CD4-positive, alpha-beta memory T cell (primary cell): ENCODE results near the gene ITPK1. TPM values are rescaled to one million over a fixed set of nuclear protein-coding genes. Genes with fewer than 3 reads are reported as not detected.

Experiments used
- CTCF ChIA-PET: fragments of 350-600 bp; sonication (Branson Sonifier 250); formaldehyde crosslinking; loops from one replicate; lab custom pipeline; 2021; ENCODE audit warnings: inconsistent platforms; ENCODE audit not compliant: partially characterized antibody; lab: Charles Lee
- POLR2A ChIA-PET: fragments of 350-600 bp; sonication (Branson Sonifier 250); formaldehyde crosslinking; loops from one replicate; lab custom pipeline; 2021; ENCODE audit not compliant: partially characterized antibody; lab: Charles Lee
- DNase-seq, 5 donors: peaks; one replicate each; pipeline versions ENCODE4 v3.0.0 to v3.0.0-alpha.2; 2020 to 2022; ENCODE audit warnings: mixed read lengths in 1 of 5
- H3K27ac ChIP-seq: one replicate; pipeline ENCODE4 v1.7.0; 2013; ENCODE audit warnings: low read depth, low read length
- H3K27me3 ChIP-seq: 2 replicates; pipeline ENCODE4 v1.7.0; 2013; ENCODE audit warnings: mild to moderate bottlenecking, low read length, moderate library complexity; ENCODE audit not compliant: insufficient read depth
- H3K36me3 ChIP-seq: 2 replicates; pipeline ENCODE4 v1.7.0; 2013; ENCODE audit warnings: mild to moderate bottlenecking, low read length, moderate library complexity; ENCODE audit not compliant: insufficient read depth
- H3K4me1 ChIP-seq: 2 replicates; pipeline ENCODE4 v1.7.0; 2013; ENCODE audit warnings: mild to moderate bottlenecking, low read length, moderate library complexity; ENCODE audit not compliant: insufficient read depth
- H3K4me3 ChIP-seq, 2 donors: one replicate each; pipeline ENCODE4 v1.7.0; 2013; ENCODE audit warnings: low read length in 2 of 2, mild to moderate bottlenecking in 1 of 2
- H3K9me3 ChIP-seq, 2 donors: one replicate each; pipeline ENCODE4 v1.7.0; 2013; ENCODE audit warnings: low read length in 2 of 2, control low read depth in 1 of 2; ENCODE audit not compliant: control insufficient read depth in 1 of 2
- H3K27ac Mint-ChIP-seq, 7 donors: one replicate each; pipeline ENCODE4 v1.8.0; 2020 to 2021; ENCODE audit warnings: mixed read lengths in 7 of 7, mild to moderate bottlenecking in 6 of 7, inconsistent platforms in 3 of 7, moderate library complexity in 3 of 7
- H3K27me3 Mint-ChIP-seq, 2 donors: one replicate each; pipeline ENCODE4 v1.8.0; 2020 to 2021; ENCODE audit warnings: mixed read lengths in 2 of 2
- H3K36me3 Mint-ChIP-seq, 2 donors: one replicate each; pipeline ENCODE4 v1.8.0; 2020 to 2021; ENCODE audit warnings: mixed read lengths in 2 of 2, inconsistent platforms in 1 of 2, mild to moderate bottlenecking in 1 of 2
- H3K4me1 Mint-ChIP-seq, 4 donors: one replicate each; pipeline ENCODE4 v1.8.0; 2020 to 2021; ENCODE audit warnings: mixed read lengths in 4 of 4, mild to moderate bottlenecking in 1 of 4
- H3K4me3 Mint-ChIP-seq, 8 donors: one replicate each; pipeline ENCODE4 v1.8.0; 2020 to 2021; ENCODE audit warnings: mixed read lengths in 8 of 8, mild to moderate bottlenecking in 7 of 8, moderate library complexity in 6 of 8, inconsistent platforms in 3 of 8
- H3K9me3 Mint-ChIP-seq, 8 donors: one replicate each; pipeline ENCODE4 v1.8.0; 2020 to 2021; ENCODE audit warnings: mixed read lengths in 8 of 8, mild to moderate bottlenecking in 5 of 8, inconsistent platforms in 3 of 8, moderate library complexity in 1 of 8
- intact Hi-C: fragments of 100-400 bp; cut with micrococcal nuclease; formaldehyde crosslinking; loops from one replicate; pipeline ENCODE4 v1.15.1; 2023
- polyA plus RNA-seq, 2 donors: library from polyadenylated mRNA; unstranded; fragments of 300-500 nt; fragmentation: Illumina TruSeq; gene quantifications; one replicate each; pipeline ENCODE4 v1.2.3, GENCODE V29; 2021
- total RNA-seq, 2 experiments: library from RNA; stranded (reverse); gene quantifications; one replicate each; pipeline ENCODE4 v1.2.3, GENCODE V29; 2021

ITPK1 gene
- total and polyA plus RNA-seq, 4 experiments from 2014 or later = 12.5 to 30.0 (median 26.9) TPM

- no peaks in the 10 kb centered on the region for H3K9me3 Mint-ChIP-seq
- H3K36me3 Mint-ChIP-seq = no peaks in the 10 kb centered on the region
- no peaks in the 10 kb centered on the region for H3K4me1 Mint-ChIP-seq
- POLR2A ChIA-PET = no interaction called here
- no peaks in the 10 kb centered on the region for H3K27me3 ChIP-seq
- H3K36me3 ChIP-seq = no peaks in the 10 kb centered on the region
- DNase-seq = no peak
- no peak overlapping the region for H3K27ac Mint-ChIP-seq
- no peaks in the 10 kb centered on the region for H3K4me1 ChIP-seq
- intact Hi-C loops = no loop called here
- H3K27ac ChIP-seq = no peak overlapping the region
- CTCF ChIA-PET = no interaction called here
- H3K4me3 Mint-ChIP-seq = no peak overlapping the region
- peaks cover 0 to 1% of the 10 kb centered on the region in 2 donors for H3K27me3 Mint-ChIP-seq
- H3K4me3 ChIP-seq = no peak overlapping the region
- H3K9me3 ChIP-seq = no peaks in the 10 kb centered on the region
Measured at GRCh38 chr14:93156693-93157369, 41.1 kb upstream of the ITPK1 start.

DNA sequence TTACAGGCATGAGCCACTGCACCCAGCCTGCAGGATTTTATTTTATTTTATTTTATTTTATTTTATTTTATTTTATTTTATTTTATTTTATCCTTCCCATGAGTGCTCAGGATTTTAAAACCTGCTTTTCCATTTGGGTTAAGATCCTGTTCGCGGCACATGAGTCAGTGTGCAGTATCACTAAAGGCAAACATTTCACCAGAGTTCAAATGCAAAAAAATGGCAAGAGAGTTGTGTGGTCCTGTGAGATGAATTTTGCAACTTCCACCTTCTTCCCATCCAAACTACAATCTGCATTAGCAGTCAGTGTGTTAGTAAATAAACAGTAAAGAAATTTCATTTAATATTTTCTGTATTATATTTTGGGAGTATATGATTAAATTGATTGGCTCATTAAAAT lies 39.9 kb upstream of the ITPK1 start:
- Histone ChIP-seq H3K4me1 (no peaks in the 10 kb centered on the region), H3K4me3 (no peak overlapping the region), H3K36me3 (no peaks in the 10 kb centered on the region), H3K27me3 (no peaks in the 10 kb centered on the region), H3K9me3 (no peaks in the 10 kb centered on the region), H3K27ac (no peak overlapping the region)
- Mint-ChIP-seq H3K4me1 (peaks cover 0 to 4% (median 1%) of the 10 kb centered on the region in 4 donors), H3K4me3 (no peak overlapping the region), H3K27ac (no peak overlapping the region), H3K27me3 (peaks cover 0 to 1% of the 10 kb centered on the region in 2 donors), H3K9me3 (no peaks in the 10 kb centered on the region), H3K36me3 (no peaks in the 10 kb centered on the region)
- ChIA-PET POLR2A (no interaction called here), CTCF (no interaction called here)
- intact Hi-C loops = no loop called here
- no peak for DNase-seq

- Histone ChIP-seq H3K4me3 (no peak overlapping the region), H3K4me1 (no peaks in the 10 kb centered on the region), H3K36me3 (no peaks in the 10 kb centered on the region), H3K27me3 (no peaks in the 10 kb centered on the region), H3K27ac (no peak overlapping the region), H3K9me3 (no peaks in the 10 kb centered on the region)
- Mint-ChIP-seq H3K27me3 (peaks cover 0 to 3% of the 10 kb centered on the region in 2 donors), H3K9me3 (no peaks in the 10 kb centered on the region), H3K4me3 (no peak overlapping the region), H3K4me1 (peaks cover 0 to 9% (median 4%) of the 10 kb centered on the region in 4 donors), H3K36me3 (no peaks in the 10 kb centered on the region), H3K27ac (no peak overlapping the region)
- ChIA-PET CTCF (no interaction called here), POLR2A (no interaction called here)
- intact Hi-C loops = no loop called here
- no peak for DNase-seq
Measured at GRCh38 chr14:93153121-93153520, 37.4 kb upstream of the ITPK1 start.

- DNase-seq = no peak
- no peak overlapping the region for H3K4me3 ChIP-seq
- H3K27me3 ChIP-seq = no peaks in the 10 kb centered on the region
- H3K27ac Mint-ChIP-seq = peak overlapping the region in 1 of 7 donors; percentile 30
- POLR2A ChIA-PET = no interaction called here
- no peaks in the 10 kb centered on the region for H3K36me3 Mint-ChIP-seq
- peak overlapping the region in 1 of 8 donors; percentile 0 for H3K4me3 Mint-ChIP-seq
- peaks cover 0 to 4% of the 10 kb centered on the region in 2 donors for H3K27me3 Mint-ChIP-seq
- no peaks in the 10 kb centered on the region for H3K4me1 ChIP-seq
- peaks cover 0 to 9% (median 4%) of the 10 kb centered on the region in 4 donors for H3K4me1 Mint-ChIP-seq
- CTCF ChIA-PET = interaction anchor here (1.1 kb wide), 1 partner anchor 28 kb away, joined by 4 read pairs; no protein-coding TSS in a partner anchor
- intact Hi-C loops = no loop called here
- no peaks in the 10 kb centered on the region for H3K9me3 Mint-ChIP-seq
- no peaks in the 10 kb centered on the region for H3K9me3 ChIP-seq
- no peak overlapping the region for H3K27ac ChIP-seq
- H3K36me3 ChIP-seq = no peaks in the 10 kb centered on the region
Measured at GRCh38 chr14:93150227-93151208, 34.8 kb upstream of the ITPK1 start.

- H3K4me3 Mint-ChIP-seq = no peak overlapping the region
- Histone ChIP-seq H3K9me3 (no peaks in the 10 kb centered on the region), H3K4me3 (no peak overlapping the region), H3K36me3 (no peaks in the 10 kb centered on the region), H3K27me3 (no peaks in the 10 kb centered on the region), H3K27ac (no peak overlapping the region), H3K4me1 (no peaks in the 10 kb centered on the region)
- H3K9me3 Mint-ChIP-seq = no peaks in the 10 kb centered on the region
- POLR2A ChIA-PET = no interaction called here
- H3K36me3 Mint-ChIP-seq = no peaks in the 10 kb centered on the region
- peaks cover 0 to 9% (median 4%) of the 10 kb centered on the region in 4 donors for H3K4me1 Mint-ChIP-seq
- CTCF ChIA-PET = no interaction called here
- H3K27me3 Mint-ChIP-seq = peaks cover 0 to 4% of the 10 kb centered on the region in 2 donors
- DNase-seq = no peak
- no peak overlapping the region for H3K27ac Mint-ChIP-seq
- intact Hi-C loops = no loop called here
Measured at GRCh38 chr14:93148979-93149378, 33.3 kb upstream of the ITPK1 start.

DNA sequence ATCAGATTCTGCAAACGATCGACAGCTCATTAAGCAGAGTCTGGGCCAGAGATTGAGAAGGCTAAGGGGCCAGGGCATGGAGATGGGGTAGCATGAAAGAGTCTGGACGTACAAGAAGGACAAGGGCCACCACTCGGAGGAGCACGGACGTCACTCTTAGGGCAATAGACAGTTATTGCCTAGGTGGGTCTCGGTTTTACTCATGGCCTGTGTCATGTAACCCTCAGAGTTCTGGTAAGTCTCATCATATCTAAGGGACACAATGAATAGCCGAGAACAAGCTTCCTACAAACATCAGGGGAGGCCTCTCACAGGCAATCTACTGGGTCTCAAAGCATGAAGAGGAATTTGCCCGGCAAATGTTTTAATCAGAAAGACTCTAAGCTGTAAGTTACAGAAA lies 30.4 kb upstream of the ITPK1 start:
- intact Hi-C loops = no loop called here
- H3K36me3 ChIP-seq = no peaks in the 10 kb centered on the region
- CTCF ChIA-PET = interaction anchor here (0.6 to 1.5 kb wide), 4 partner anchors 8 to 131 kb away, joined by 3 to 10 read pairs (median 4); no protein-coding TSS in a partner anchor
- no peaks in the 10 kb centered on the region for H3K9me3 ChIP-seq
- H3K4me3 Mint-ChIP-seq = no peak overlapping the region
- H3K9me3 Mint-ChIP-seq = no peaks in the 10 kb centered on the region
- no peak for DNase-seq
- POLR2A ChIA-PET = interaction anchor here (0.9 kb wide), 1 partner anchor 33 kb away, joined by 3 read pairs; no protein-coding TSS in a partner anchor
- H3K4me1 ChIP-seq = no peaks in the 10 kb centered on the region
- no peak overlapping the region for H3K27ac Mint-ChIP-seq
- H3K27me3 Mint-ChIP-seq = peaks cover 0 to 3% of the 10 kb centered on the region in 2 donors
- no peak overlapping the region for H3K27ac ChIP-seq
- H3K27me3 ChIP-seq = no peaks in the 10 kb centered on the region
- H3K4me3 ChIP-seq = no peak overlapping the region
- no peaks in the 10 kb centered on the region for H3K36me3 Mint-ChIP-seq
- peaks cover 0 to 9% (median 4%) of the 10 kb centered on the region in 4 donors for H3K4me1 Mint-ChIP-seq
